Measurements from ENCODE around the gene WDR64.
A peak's percentile ranks its signal among the peaks of the same experiment; 100 is the strongest.
"Not testable (repeated sequence)": the region's sequence is repeated elsewhere in the genome, so short reads cannot be mapped to it uniquely, and the experiment has no call there.

The WDR64 gene

DNA sequence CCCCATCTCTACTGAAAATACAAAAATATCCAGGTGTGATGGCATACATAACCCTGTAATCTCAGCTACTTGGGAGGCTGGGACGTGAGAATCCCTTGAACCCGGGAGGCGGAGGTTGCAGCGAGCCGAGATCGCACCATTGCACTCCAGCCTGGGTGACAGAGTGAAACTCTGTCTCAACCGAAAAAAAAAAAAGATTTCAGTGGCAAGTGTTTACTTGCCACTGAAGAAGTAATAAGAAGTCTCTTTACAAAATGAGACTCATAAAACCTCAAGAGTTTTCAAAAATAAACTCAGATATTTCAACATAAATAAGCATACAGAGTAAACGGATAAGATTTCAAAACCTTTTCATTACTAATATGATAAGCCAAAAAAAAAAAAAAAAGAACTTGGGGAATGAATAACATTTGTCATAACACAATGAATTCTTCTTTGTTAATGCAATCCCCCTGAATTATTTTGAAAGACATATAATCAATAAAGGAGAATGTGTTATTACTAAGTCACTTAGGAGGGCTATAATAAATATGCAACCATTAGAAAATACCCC is 161.8 kb downstream of the WDR64 start:
- no peak for DNase-seq

DNA sequence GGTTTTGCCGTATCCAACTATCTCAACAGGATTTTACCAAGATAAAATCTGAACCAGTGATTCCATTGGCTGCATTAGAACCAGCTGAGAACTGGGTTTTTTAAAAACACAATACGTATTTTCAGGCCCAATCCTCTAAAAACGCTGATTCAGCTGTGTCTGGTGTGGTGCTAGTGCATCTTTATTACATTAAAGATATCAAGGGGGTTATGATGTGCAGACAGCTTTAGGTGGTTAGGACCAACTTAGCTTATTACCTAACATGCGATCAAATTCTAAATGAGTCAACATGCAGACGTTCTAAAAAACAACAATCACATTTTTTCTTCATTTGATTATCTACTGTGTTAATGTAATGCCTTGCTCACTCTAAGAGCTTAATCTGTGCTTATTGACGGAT is 163.9 kb downstream of the WDR64 start:
- no peak for DNase-seq

DNA sequence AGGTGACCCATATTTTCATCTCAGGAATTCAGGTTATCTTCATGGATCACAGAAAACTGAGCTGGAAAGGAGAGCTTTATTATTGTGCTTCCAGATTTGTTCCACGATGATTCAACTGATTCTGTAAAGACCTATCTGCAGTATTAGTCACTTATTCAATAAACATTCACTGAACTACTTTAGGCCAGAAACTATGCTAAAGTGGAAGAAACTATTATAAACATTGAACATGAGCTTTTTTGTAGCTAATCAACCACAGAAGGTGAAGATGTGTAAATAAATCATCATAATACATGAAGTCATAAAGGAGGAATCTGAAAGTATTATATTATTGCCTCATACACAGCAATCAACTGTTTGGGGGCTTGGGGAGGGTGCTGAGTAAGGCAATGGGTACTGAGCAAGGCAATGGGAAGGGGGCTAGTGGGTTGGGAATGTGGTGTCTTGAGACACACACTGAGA is 165.3 kb downstream of the WDR64 start:
- no peak for DNase-seq

DNA sequence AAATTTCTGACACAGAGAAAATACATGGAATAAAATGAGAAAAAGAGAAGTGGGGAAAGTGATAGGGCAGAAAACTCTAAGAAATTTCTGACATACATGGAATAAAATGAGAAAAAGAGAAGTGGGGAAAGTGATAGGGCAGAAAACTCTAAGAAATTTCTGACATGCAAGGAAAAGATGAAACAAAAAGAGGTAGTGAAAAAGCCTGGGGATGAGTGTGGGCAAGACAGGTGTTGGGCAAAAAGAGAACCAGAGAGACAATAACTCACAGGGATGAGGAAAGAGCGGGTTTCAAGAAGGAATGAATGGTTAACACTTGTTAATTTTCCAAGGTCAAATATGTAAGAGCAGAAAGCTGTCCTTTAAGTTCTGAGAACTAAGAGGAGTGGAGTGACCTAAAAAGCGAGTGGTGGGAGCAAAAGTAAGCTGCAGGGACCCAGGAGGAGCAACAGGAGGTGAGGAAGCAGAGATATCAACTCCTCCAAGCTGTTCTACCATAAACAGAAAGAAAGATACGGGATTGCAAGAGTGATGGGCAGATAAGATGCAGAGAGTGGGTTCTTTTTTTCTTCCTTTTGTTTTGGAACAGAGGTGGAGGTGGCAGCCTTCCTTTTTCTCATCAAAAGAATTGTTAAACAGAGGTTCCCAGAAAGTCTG is 166.0 kb downstream of the WDR64 start:
- DNase-seq = no peak

DNA sequence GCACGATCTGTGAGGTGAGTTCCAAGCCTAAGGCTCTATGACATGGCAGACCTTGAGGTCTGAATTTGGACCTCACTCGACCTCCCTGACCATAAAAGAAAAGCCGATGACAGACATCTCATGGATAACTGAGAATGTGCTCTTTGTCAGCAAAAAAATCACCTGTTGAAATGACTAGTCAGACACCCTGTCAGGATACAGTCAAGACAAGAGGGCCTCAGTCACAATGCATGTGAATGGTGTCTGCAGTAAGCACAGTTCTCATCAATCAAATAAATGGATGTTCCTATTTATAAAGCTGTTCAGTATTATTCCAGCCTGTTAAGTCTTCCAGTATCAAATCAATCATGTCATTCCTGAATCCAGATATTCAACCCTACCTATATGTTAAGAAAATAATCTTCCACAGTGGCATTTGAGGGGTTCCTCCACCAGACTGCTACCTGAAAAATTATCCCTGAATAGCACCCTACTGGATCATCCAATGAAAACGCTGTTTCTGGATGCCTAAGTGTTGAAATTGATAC is 167.3 kb downstream of the WDR64 start:
- no peak for DNase-seq

GRCh38 chr1:241821363-241821762 is 169.3 kb downstream of the WDR64 start:
- no peak for DNase-seq

DNA sequence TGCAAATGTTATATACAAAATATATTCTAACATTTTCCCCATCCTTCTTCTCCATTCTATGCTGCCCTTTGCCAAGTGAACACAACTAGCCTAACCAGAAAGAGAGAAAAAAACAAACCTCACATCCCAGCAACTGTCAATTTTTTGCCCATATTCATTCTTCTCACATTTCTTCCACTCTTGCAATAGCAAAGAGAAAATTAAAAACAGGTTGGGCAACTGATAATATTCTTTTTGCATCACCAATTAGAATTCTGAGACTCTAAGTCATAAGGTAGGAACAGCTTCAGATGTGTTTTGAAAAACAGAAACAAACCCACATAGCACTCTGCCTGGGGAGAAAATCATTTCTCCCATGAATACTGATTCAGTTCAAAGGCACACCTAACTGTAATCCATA is 170.8 kb downstream of the WDR64 start:
- DNase-seq = no peak

- no peak for DNase-seq
These were observed 171.8 kb downstream of the WDR64 start for GRCh38 chr1:241823925-241824324.

GRCh38 chr1:241825581-241825980 is 173.5 kb downstream of the WDR64 start:
- no peak for DNase-seq

DNA sequence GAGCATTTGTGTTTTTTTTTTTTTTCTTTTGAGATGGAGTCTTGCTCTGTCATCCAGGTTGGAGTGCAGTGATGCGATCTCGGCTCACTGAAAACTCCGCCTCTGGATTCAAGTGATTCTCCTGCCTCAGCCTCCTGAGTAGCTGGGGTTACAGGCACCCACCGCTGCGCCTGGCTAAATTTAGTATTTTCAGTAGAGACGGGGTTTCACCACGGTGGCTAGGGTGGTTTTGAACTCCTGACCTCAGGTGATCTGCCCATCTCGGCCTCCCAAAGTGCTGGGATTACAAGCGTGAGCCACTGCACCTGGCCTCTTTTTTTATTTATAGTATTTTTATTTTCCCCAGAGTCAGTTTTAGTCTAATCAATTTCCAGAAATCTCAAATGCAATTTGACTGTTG is 174.5 kb downstream of the WDR64 start:
- DNase-seq = not testable (repeated sequence)

DNA sequence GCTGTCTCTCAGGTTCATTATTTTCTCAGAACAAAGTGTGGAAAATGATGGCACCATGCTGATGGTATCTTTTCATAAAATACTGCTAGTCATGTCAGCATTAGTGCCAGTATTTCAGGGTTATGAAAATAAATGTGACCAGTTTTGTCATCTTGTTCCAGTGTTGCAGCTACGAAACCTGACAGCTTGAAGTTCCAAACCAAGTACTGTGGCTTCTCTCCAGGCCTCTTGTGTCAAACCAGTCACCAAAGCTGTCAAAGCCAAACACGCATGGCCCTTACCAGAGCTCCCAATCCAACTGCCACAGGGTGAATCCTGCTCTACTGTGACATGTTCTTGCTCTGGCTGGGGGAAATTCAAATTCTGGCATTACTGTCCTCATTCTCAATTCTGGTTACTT is 175.2 kb downstream of the WDR64 start:
- DNase-seq = no peak

DNA sequence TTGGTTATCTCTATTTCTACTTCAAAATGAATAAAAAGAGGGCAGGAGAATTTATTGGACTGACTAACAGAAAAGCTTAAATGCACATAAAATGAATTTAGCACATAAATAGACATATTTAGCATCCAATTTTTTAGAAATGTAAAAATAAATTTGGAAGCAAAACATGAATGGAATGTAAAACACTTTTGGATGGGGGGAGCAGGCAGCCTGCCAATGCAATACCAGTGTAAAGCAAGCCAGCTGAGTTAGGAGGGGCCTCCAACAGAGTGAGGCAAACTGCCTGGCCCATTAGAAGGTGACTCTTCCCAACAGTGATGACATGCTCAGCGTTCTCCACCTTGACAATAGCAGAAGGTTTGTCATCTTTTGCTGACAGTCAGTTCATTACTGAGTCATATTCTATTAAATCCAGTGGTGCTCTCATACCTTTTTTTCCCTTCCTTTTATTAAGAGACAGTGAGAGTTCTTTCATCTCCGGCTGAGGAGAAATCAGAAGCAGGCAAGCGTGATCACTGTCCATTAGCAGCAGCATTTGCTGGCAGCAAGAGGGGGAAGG is 176.5 kb downstream of the WDR64 start:
- no peak for DNase-seq

- DNase-seq = no peak
These were observed 177.4 kb downstream of the WDR64 start for GRCh38 chr1:241829468-241829867.

- DNase-seq = no peak
These were observed 182.8 kb downstream of the WDR64 start for GRCh38 chr1:241834733-241835377.

DNA sequence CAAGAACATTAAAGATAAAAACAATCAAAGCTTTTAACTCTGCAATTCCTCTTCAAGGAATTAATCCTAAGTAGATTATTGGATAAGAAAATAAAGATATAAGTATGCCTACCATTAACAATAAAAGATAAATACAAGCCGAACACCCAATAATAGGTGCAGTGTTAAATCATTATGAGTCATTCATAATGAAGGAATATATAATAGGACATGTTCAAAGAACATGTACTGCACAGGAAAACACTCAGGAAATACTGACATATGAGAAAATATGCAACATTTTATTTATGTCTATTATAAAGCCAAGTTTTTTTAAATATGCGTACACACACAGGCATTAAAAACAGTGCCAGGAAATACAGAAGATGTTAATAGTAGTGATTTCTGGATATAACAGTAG is 184.9 kb downstream of the WDR64 start:
- DNase-seq = no peak

DNA sequence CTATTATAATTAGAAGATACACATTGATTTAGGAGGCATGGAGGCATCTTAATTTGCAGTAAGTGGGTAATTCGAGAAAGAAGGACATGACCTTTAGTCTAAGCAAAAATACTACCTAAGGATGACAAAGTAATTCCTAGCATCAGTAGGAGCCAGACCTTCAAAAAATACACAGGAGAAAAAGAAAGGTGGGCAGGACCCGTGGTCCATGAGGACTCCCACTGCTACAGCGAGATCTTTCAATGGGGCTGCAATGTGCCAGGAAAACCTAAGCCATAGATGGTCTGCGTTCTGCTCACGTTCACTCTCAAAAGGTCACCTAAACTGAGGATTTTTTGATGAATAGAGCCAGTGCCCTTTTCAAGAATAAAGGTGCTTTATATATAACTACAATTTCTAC is 185.3 kb downstream of the WDR64 start:
- DNase-seq = no peak

- no peak for DNase-seq
These were observed 185.8 kb downstream of the WDR64 start for GRCh38 chr1:241837901-241838300.

DNA sequence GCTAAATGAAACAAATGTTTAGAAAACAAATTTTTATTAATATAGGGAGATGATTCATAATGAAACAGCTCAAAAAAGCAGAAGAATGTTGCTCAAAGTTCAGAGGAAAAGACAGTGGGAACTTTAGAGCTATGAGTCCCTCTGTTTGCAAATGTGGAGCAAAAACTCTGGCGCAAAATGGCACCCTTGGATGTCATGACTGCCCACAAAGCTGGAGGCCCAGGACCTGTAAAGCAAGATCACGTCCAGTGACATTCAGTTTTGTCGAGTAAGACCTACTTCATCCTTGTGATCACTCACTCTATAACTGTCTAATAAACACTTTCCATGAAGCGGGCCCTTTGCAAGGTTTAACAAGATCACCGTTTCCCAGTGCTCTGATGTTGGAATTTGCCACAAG is 186.8 kb downstream of the WDR64 start:
- no peak for DNase-seq

- DNase-seq = no peak
These were observed 187.4 kb downstream of the WDR64 start for GRCh38 chr1:241839369-241839979.

- no peak for DNase-seq
These were observed 188.1 kb downstream of the WDR64 start for GRCh38 chr1:241840164-241840563.

DNA sequence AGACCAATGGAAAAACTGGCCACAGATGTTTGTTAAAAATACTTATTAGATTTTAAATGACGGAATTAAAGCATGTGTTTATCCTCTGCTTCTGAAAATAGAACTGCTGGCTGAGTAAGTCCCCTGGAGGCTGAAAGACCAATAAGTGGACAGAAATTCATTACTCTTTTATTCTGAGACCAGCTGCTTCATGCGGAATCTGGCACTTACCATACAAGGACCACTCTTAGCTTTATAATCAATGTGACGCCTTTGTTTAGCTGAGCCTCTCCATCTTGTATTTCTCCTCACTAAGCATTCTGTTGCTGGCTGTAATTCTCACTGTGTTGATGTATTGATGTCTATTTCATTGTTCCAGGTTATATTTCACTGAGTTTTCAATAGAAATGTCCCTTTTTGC is 189.6 kb downstream of the WDR64 start:
- DNase-seq = peak; percentile 87

GRCh38 chr1:241842565-241842964 is 190.5 kb downstream of the WDR64 start:
- no peak for DNase-seq

GRCh38 chr1:241844593-241844992 is 192.5 kb downstream of the WDR64 start:
- DNase-seq = peak; percentile 39

DNA sequence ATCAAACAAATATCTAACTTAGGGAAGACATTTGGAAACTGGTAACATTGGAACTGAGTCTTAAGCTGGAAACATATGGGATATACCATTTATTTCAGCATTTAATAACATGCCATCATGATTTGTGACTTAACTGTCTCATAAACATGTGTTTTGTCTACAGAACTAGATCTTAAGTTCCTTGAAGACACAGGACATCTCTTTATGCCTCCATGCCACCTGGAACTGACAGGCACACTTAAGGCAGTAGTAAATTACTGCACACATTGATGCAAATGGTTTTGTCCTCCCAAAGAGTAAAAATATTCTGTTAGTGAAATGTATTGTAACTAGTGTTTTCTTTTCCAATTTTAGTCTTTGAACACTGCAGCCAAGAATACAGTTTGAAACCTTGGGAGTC is 194.3 kb downstream of the WDR64 start:
- DNase-seq = no peak

Data from NCI-H1436 (cell line).